Ectodermal cell (in vitro differentiated cells): ENCODE measurements around the gene ADCY5.

Experiments
- H3K27ac ChIP-seq: 2 replicates; pipeline ENCODE4 v1.7.0; 2013; ENCODE audit warnings: mild to moderate bottlenecking, low read depth, low read length; ENCODE audit not compliant: insufficient read depth, poor library complexity, severe bottlenecking
- H3K27me3 ChIP-seq: 2 replicates; pipeline ENCODE4 v1.7.0; 2013; ENCODE audit warnings: mild to moderate bottlenecking, low read length; ENCODE audit not compliant: insufficient read depth, control insufficient read depth, poor library complexity, severe bottlenecking
- H3K36me3 ChIP-seq: one replicate; pipeline ENCODE4 v1.7.0; 2013; ENCODE audit warnings: low read length; ENCODE audit not compliant: control insufficient read depth, insufficient read depth
- H3K4me1 ChIP-seq: one replicate; pipeline ENCODE4 v1.7.0; 2013; ENCODE audit warnings: low read length; ENCODE audit not compliant: control insufficient read depth, insufficient read depth
- H3K4me3 ChIP-seq: 2 replicates; pipeline ENCODE4 v1.7.0; 2013; ENCODE audit warnings: low read depth, low read length, control low read depth; ENCODE audit not compliant: insufficient read depth
- H3K9me3 ChIP-seq: 2 replicates; pipeline ENCODE4 v1.7.0; 2013; ENCODE audit warnings: mild to moderate bottlenecking, low read length, moderate library complexity; ENCODE audit not compliant: control insufficient read depth
- WGBS, 2 experiments: methylation state at CpG; one replicate each; pipeline ENCODE4 v1.1.7; 2013; ENCODE audit warnings: missing lambda C conversion rate in 2 of 2; 5-methylcytosine and 5-hydroxymethylcytosine counted together

Gene ADCY5

DNA sequence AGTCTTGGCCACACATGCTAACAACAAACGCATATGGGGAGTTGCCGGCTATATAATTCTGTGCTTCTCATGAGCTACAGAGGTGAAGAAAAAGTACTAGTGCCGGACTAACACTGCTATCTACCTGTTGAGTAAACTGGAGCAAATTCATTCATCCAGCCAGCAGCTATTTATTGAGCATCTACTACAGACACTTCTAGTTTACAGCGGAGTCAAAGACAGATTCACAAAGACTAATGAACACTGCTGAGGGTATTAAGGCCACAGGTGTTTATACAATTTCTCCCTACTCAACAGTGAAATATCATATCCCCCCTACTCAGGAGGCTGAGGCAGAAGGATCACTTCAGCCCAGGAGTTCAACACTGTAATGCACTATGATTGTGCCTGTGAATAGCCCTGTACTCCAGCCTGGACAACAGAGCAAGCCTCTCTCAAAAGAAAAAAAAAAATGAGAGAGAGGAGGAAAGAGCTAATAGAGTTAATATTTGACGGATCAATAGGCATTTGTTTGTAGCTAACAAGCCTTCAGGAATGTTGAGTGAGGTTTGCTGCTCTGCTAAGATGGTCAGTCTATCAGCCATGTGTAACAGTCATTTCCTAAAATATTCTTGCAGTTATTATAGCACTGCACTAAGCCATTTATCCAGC is 17.8 kb downstream of the ADCY5 start:
- H3K27me3 ChIP-seq, result no peaks in the 10 kb centered on the region
- WGBS, 2 experiments, result 93 to 96% methylated on average over 5 of the region's 5 CpGs

DNA sequence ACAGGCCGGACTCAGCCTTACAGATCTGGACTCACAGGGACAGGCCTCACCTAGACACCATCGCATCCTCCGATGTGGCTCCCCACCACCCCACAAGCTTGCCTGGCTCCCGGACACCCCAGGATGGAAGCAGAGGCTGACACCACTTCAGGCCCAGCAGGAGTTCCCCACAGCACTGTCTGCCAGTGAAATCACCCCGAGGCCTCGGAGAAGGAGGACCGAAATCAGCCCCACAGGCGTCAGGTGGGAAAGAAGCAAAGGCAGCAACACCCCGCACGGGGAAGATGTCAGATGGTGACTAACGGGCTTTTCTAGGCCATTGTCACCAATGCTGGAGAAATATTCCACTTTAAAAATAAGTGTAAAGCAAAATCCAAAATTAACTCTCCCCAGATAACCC is 18.6 kb downstream of the ADCY5 start:
- no peak overlapping the region for H3K4me3 ChIP-seq
- no peaks in the 10 kb centered on the region for H3K27me3 ChIP-seq
- H3K4me1 ChIP-seq, result peaks cover 5% of the 10 kb centered on the region
- H3K36me3 ChIP-seq, result no peaks in the 10 kb centered on the region
- H3K27ac ChIP-seq, result no peak overlapping the region
- no peaks in the 10 kb centered on the region for H3K9me3 ChIP-seq
- WGBS, 2 experiments, result 92 to 94% methylated on average over 11 of the region's 11 CpGs

More for the DNA sequence above, 17.8 kb downstream of the ADCY5 start:
- Histone ChIP-seq H3K36me3 (no peaks in the 10 kb centered on the region), H3K4me3 (no peak overlapping the region), H3K4me1 (peaks cover 5% of the 10 kb centered on the region), H3K9me3 (no peaks in the 10 kb centered on the region), H3K27ac (no peak overlapping the region)

- H3K9me3 ChIP-seq, result no peaks in the 10 kb centered on the region
- no peaks in the 10 kb centered on the region for H3K27me3 ChIP-seq
- H3K4me1 ChIP-seq, result peaks cover 5% of the 10 kb centered on the region
- H3K4me3 ChIP-seq, result no peak overlapping the region
- H3K27ac ChIP-seq, result no peak overlapping the region
- no peaks in the 10 kb centered on the region for H3K36me3 ChIP-seq
- 81 to 84% methylated on average over 9 to 10 of the region's 10 CpGs for WGBS, 2 experiments
Observed at GRCh38 chr3:123429362-123430125, 19.3 kb downstream of the ADCY5 start.

GRCh38 chr3:123424999-123425712 is 23.7 kb downstream of the ADCY5 start:
- no peaks in the 10 kb centered on the region for H3K36me3 ChIP-seq
- no peak overlapping the region for H3K27ac ChIP-seq
- no peaks in the 10 kb centered on the region for H3K27me3 ChIP-seq
- H3K4me3 ChIP-seq, result no peak overlapping the region
- no peaks in the 10 kb centered on the region for H3K9me3 ChIP-seq
- WGBS, 2 experiments, result 87 to 92% methylated on average over 7 of the region's 8 CpGs
- peaks cover 5% of the 10 kb centered on the region for H3K4me1 ChIP-seq

- Histone ChIP-seq H3K27ac (no peak overlapping the region), H3K9me3 (no peaks in the 10 kb centered on the region), H3K4me3 (no peak overlapping the region), H3K36me3 (no peaks in the 10 kb centered on the region), H3K27me3 (no peaks in the 10 kb centered on the region), H3K4me1 (peaks cover 2% of the 10 kb centered on the region)
- 87 to 90% methylated on average over 13 of the region's 13 CpGs for WGBS, 2 experiments
Observed at GRCh38 chr3:123424321-123424998, 24.4 kb downstream of the ADCY5 start.

DNA sequence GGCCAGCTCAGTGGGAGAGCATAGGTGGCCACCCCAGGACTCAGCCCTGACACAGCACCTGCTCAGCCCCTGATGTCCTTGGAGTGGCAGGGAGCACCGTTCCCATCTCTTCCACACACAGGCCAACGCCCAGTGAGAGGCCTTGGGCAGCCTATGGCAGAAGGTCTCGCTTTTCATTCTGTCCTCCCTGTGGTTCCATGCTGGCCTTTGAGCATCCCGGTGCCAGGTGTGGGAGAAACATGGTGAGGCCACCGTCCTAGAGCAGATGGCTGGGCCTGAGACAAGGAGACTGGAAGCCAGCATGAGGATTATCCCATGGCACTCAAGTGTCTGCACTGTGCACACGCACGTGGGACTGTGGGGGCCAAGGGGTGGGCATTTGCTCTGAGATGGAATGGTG is 25.1 kb downstream of the ADCY5 start:
- Histone ChIP-seq H3K4me1 (no peaks in the 10 kb centered on the region), H3K4me3 (no peak overlapping the region), H3K36me3 (no peaks in the 10 kb centered on the region), H3K9me3 (no peaks in the 10 kb centered on the region), H3K27me3 (no peaks in the 10 kb centered on the region), H3K27ac (no peak overlapping the region)
- WGBS, 2 experiments, result 82% methylated on average over 7 of the region's 7 CpGs

DNA sequence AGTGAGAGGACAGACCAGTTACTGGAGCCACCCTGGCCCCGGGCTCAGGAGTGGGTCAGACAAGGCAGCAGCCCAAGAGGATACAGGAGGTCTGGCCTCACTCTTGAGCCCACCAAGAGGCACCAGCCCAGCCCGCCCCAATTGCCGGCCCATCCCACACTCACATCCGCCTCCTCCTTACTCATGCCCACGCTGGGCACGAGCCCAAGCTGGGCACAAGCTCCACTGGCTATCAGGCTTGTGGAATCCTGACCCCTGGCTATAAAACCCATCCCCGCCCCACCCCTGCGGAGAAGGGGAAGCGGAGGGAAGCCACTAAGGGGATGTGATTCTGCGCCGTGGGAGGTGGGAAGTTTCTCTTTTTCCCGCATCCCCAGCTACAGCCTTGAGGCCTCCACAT is 25.9 kb downstream of the ADCY5 start:
- Histone ChIP-seq H3K4me3 (no peak overlapping the region), H3K9me3 (no peaks in the 10 kb centered on the region), H3K27me3 (no peaks in the 10 kb centered on the region), H3K36me3 (no peaks in the 10 kb centered on the region), H3K27ac (no peak overlapping the region), H3K4me1 (no peaks in the 10 kb centered on the region)
- WGBS, 2 experiments, result 90 to 94% methylated on average over 12 of the region's 12 CpGs

- Histone ChIP-seq H3K4me3 (no peak overlapping the region), H3K27me3 (no peaks in the 10 kb centered on the region), H3K27ac (no peak overlapping the region), H3K36me3 (no peaks in the 10 kb centered on the region), H3K4me1 (no peaks in the 10 kb centered on the region), H3K9me3 (no peaks in the 10 kb centered on the region)
- 72 to 77% methylated on average over 5 of the region's 5 CpGs for WGBS, 2 experiments
Observed at GRCh38 chr3:123422457-123422856, 26.4 kb downstream of the ADCY5 start.

GRCh38 chr3:123421353-123422174 is 27.3 kb downstream of the ADCY5 start:
- 94 to 96% methylated on average over 6 of the region's 6 CpGs for WGBS, 2 experiments
- Histone ChIP-seq H3K27me3 (no peaks in the 10 kb centered on the region), H3K4me3 (no peak overlapping the region)

More at GRCh38 chr3:123421353-123422174, 27.3 kb downstream of the ADCY5 start:
- Histone ChIP-seq H3K36me3 (no peaks in the 10 kb centered on the region), H3K9me3 (no peaks in the 10 kb centered on the region), H3K4me1 (no peaks in the 10 kb centered on the region), H3K27ac (no peak overlapping the region)
